ENCODE results near the gene GABRB3.

DNA sequence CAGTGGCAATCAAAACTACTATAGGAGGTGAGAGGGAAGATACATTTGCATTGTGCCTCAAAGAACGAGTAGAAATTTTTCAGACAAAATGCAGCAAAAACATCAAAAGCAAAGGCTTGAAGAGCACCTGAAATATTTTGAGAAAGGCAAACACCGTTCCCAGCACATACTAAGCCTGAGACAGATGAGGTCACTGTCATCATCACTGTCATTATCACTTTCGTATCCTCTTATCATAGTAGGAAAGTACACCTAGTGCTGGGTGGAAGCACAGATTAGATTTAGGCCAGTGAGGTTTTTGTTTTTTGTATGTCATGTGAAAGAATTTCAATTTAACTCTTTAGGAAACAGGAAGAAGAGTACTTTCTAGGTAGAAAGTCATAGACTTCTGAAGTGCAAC lies 222.0 kb downstream of the GABRB3 start:
- TF ChIP-seq, protein P1, sequence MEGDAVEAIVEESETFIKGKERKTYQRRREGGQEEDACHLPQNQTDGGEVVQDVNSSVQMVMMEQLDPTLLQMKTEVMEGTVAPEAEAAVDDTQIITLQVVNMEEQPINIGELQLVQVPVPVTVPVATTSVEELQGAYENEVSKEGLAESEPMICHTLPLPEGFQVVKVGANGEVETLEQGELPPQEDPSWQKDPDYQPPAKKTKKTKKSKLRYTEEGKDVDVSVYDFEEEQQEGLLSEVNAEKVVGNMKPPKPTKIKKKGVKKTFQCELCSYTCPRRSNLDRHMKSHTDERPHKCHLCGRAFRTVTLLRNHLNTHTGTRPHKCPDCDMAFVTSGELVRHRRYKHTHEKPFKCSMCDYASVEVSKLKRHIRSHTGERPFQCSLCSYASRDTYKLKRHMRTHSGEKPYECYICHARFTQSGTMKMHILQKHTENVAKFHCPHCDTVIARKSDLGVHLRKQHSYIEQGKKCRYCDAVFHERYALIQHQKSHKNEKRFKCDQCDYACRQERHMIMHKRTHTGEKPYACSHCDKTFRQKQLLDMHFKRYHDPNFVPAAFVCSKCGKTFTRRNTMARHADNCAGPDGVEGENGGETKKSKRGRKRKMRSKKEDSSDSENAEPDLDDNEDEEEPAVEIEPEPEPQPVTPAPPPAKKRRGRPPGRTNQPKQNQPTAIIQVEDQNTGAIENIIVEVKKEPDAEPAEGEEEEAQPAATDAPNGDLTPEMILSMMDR (IDR thresholded peaks at IDR 0.05) = no peak
- no peak for TF ChIP-seq POLR2A (IDR thresholded peaks at IDR 0.05)

All from Peyer's patch (tissue), 4 donors.